Thyroid gland (tissue), 4 donors: ENCODE measurements around the gene GPR107.

Source experiments
- CTCF ChIP-seq, 6 experiments: fragments of 200-600 bp in 3 of 6; fragments of 450-650 bp in 3 of 6; sonication (generic) in 3 of 6; IDR thresholded peaks; one replicate each; pipeline ENCODE4 v1.5.1; 2016 to 2019; ENCODE audit warnings: antibody characterized with exemption in 6 of 6, mild to moderate bottlenecking in 2 of 6, inconsistent platforms in 1 of 6, moderate library complexity in 1 of 6
- POLR2A ChIP-seq, 2 donors: fragments of 450-650 bp; IDR thresholded peaks; one replicate each; pipeline ENCODE4 v1.6.1; 2017; ENCODE audit warnings: antibody characterized with exemption in 2 of 2, mild to moderate bottlenecking in 2 of 2, moderate library complexity in 1 of 2

- TF ChIP-seq CTCF (IDR thresholded peaks at IDR 0.05) (no peak), POLR2A (IDR thresholded peaks at IDR 0.05) (no peak)
These were observed 111.9 kb downstream of the GPR107 start for GRCh38 chr9:130165579-130165978.
